SKM-1 (cell line): Measurements from ENCODE around the gene ORM2.

Experiments used
- DNase-seq: peaks from one replicate; lab custom pipeline; 2025; ENCODE audit not compliant: unreplicated experiment; lab: John Stamatoyannopoulos, UW

The ORM2 gene

DNA sequence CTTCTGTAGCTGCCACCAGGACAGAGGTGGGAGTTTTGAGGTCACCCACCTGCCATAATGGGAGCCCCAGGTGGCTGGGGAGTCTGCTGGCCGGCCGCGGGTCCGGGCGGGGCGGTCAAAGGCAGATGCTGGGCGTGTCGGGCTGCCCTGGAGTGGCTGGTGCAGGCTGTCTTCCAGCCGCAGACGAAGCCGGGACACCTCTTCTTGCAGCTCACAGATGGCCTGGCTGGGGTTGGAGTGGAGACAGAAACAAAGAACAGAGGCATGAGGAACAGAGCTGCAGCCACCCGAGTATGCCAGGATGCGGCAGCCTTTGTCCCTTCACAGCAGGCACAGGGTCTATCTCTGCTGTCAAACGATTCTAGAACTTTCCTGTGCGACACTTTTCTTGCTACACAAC is 18.0 kb downstream of the ORM2 start:
- DNase-seq = no peak

DNA sequence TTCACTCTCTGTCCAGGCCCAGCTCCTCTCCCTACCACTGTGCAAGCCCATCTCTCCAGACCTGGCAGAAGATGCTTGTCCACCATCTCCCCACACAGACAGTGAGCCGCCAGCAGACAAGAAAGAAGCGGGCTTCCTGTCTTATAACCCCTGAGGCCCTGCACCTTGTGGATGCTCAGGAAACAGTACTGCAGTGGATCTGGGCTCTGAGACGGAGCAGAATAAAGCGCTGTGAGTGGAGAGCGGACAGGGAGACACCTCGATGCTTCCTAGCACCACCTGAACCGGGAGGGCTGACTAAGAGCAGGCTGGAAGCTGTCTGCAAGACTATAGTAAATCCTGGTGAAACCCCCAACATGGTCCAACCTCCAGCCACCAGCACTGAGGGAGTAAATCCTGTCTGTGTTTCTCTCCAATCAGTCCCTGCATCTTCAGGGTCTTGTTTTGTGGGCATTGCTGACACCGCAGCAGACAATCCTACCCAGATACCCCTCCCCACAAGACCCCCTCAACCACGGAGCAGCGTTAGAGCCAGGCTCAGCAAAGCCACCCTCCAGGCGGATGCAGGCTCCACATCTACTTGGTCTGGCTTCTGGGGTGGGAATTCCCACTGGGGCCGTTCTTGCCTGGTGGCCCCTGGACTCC is 18.7 kb downstream of the ORM2 start:
- no peak for DNase-seq

DNA sequence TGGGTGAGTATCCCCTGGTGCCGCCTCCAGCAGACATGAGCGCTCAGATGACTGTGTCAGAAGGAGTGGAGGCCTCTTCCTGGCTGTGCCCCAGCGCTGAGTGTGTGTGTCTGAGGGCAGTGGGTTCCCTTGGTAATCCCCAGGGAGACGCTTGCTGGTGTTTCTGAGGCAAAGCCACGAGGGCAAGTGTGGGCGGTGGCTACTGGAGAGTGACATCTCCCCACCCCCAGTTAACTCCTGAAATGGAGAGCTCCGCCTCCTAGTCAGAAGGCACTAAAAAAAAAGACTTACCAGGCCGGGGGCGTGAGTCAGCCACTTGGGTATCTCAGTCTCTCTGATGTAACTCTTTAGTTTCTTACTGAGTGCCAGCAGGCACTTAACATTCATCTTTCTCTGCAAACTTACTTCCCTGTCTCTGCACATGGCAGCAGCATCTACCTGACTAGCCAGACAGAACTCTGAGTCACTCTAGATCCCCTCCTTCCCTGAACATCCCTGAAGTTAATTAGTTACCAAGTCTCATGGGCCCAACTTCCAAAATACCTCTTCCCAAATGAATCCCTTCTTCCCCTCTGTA is 19.3 kb downstream of the ORM2 start:
- DNase-seq = peak; percentile 36

DNA sequence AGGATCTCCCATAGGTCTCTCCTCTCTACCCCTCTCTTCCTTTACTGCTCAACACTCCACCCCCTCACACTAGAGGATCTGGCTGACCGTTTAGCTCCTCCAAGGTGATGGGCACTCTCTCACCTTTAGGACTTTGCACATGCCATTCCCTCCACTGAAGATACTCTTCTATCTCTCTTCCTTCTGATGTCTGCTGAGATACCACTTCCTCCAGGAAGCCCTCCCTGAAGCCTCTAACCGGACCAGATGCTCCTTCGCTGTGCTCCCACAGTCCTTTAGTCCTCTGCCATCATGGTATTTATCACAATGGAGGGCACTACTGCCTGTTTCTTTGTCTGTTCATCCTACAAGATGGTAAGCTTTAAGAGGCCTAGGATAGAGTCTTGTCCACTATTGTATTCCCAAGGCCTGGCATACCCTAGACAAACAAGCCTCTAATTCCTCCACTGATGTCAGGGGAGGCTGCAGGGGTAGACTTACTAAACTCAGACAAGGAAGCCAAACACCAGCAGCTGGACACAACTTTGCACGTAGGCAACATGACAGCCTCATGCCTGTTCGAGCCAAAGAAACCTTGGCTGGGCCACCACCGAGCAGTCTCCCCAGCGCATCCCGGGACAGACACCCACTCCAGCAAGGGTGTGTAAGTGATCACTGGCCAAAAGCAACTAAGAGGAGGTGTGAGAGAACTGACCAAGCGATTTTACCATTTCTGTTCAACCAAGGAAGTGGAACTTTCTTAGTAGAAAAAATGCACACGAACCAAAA is 20.2 kb downstream of the ORM2 start:
- DNase-seq = no peak

GRCh38 chr9:114350636-114351401 is 21.1 kb downstream of the ORM2 start:
- no peak for DNase-seq

GRCh38 chr9:114351932-114352331 is 22.3 kb downstream of the ORM2 start:
- DNase-seq = no peak

- no peak for DNase-seq
Measured at GRCh38 chr9:114355821-114356220, 26.2 kb downstream of the ORM2 start.

DNA sequence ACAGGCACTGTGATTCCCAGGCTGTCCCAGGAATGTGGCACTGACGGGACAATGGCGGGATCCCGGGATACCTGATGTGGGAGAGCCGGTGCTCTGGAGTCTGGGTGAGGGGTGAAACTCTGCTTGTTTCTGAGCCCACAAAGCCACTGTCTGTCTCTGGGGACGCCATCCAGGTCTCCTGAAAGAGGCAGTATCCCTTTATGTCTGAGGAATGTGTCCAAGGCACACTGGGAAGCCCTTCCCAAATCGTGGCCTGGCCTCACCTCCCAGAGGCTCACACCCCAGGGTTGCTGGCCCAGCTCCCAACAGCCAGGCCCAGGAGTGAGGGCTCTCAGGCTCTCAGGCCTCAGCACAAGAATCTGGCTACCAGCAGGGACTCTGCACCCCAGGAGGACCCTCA is 27.1 kb downstream of the ORM2 start:
- no peak for DNase-seq

- no peak for DNase-seq
Measured at GRCh38 chr9:114357360-114357759, 27.7 kb downstream of the ORM2 start.

DNA sequence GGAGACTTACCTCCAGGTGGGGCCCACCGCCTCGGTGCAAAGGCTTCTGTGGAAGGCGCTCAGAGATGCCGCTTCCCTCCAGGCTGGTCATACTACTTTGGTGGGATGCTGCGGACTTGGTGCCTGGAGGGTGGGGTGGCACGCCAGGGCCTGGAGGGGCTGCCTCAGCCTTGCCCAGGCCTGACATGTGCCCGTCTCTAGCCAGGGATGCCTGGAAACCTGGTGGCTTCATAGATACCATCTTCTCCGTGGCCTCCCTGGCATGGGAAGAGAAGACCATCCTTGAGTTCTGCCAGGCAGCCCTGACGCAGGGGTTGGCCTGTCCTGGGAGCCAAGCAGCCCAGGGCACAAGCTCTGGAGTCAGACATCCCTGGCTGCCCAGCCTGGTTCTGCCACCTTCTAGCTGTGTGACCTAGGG is 28.3 kb downstream of the ORM2 start:
- no peak for DNase-seq

DNA sequence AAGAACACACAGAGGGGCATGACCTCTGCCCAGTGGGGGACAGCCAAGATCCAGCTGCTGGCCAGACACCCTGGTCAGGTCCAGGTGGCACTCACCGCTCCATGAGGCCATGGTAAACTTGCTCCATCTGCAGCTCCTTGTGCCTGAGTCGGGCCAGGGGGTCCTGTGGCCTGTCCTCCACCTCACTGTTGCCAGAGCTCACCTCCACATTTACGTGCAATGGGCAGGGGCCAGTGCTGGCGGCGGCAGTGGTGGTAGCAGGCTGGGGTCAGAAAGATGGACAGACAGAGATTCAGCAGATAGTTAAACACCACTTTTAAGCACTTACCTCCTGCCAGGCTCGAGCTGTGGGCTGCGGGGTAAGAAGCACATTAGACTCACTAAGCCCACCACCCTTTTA is 30.1 kb downstream of the ORM2 start:
- no peak for DNase-seq

DNA sequence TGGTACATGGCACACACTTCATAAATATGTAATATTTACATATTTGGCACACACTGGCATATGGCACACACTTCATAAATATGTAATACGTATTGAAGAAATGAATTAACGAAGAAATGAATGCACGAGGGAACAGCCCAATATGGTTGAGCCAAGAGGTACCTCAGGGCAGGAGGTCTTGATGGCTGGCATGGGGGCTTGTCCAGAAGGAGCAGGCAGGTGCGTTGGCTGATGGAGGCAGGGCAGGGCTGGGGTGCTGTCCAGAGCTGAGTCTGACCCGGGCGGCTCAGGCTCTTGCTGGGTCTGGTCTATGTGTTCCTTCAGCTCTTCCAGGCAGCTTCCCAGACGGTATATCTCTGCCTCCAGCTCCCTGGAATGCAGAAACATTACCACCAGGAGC is 31.9 kb downstream of the ORM2 start:
- DNase-seq = no peak

GRCh38 chr9:114362394-114362793 is 32.7 kb downstream of the ORM2 start:
- DNase-seq = no peak

GRCh38 chr9:114363424-114363823 is 33.8 kb downstream of the ORM2 start:
- DNase-seq = no peak

GRCh38 chr9:114364134-114365041 is 34.7 kb downstream of the ORM2 start:
- DNase-seq = peak; percentile 22

GRCh38 chr9:114365194-114365593 is 35.5 kb downstream of the ORM2 start:
- no peak for DNase-seq

- no peak for DNase-seq
Measured at GRCh38 chr9:114366334-114367128, 36.9 kb downstream of the ORM2 start.

- DNase-seq = no peak
Measured at GRCh38 chr9:114367366-114367765, 37.7 kb downstream of the ORM2 start.

GRCh38 chr9:114367772-114368569 is 38.3 kb downstream of the ORM2 start:
- DNase-seq = no peak
